Measurements from ENCODE around the gene CPZ. TPM values are rescaled to one million over a fixed set of nuclear protein-coding genes. Genes with fewer than 3 reads are reported as not detected.
"Not testable (repeated sequence)": the region's sequence is repeated elsewhere in the genome, so short reads cannot be mapped to it uniquely, and the experiment has no call there.

CPZ gene
- total RNA-seq, 2 donors from 2014 or later: not detected

GRCh38 chr4:8644966-8645752, 52.6 kb downstream of the CPZ start:
- H3K4me3 Mint-ChIP-seq: no peak overlapping the region
- DNase-seq (ENCODE audit: low spot score): peak; percentile 6
- peaks cover 0 to 6% of the 10 kb centered on the region in 2 donors for H3K27me3 Mint-ChIP-seq
- no peaks in the 10 kb centered on the region for H3K4me1 Mint-ChIP-seq (ENCODE audit: low read depth in 2 of 2)
- ATAC-seq: no peak
- no peaks in the 10 kb centered on the region for H3K36me3 Mint-ChIP-seq
- H3K9me3 Mint-ChIP-seq: no peaks in the 10 kb centered on the region
- H3K27ac Mint-ChIP-seq: no peak overlapping the region

DNA sequence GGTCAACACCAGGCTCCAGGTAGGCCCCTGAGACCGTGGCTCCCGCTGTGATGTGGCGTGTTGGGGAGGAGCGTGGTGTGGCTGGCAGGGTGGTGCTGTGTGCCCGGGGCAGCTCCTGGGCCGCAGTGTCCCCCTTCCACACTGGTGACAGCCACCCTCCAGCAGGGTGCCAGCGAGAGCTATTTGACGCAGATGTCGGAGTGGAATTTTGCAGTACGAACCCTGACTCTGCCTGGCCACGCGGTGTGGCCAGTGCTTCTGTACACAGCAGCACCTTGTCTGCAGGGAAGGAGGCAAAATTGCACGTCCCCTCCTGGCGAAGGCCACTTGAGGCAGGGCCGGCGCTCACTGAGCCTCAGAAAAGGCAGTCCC, 53.2 kb downstream of the CPZ start:
- ATAC-seq: no peak
- no peak for DNase-seq (ENCODE audit: low spot score)
- Mint-ChIP-seq H3K4me3 (no peak overlapping the region), H3K9me3 (no peaks in the 10 kb centered on the region), H3K4me1 (ENCODE audit: low read depth in 2 of 2) (no peaks in the 10 kb centered on the region), H3K36me3 (no peaks in the 10 kb centered on the region), H3K27ac (no peak overlapping the region), H3K27me3 (peaks cover 0 to 8% of the 10 kb centered on the region in 2 donors)

DNA sequence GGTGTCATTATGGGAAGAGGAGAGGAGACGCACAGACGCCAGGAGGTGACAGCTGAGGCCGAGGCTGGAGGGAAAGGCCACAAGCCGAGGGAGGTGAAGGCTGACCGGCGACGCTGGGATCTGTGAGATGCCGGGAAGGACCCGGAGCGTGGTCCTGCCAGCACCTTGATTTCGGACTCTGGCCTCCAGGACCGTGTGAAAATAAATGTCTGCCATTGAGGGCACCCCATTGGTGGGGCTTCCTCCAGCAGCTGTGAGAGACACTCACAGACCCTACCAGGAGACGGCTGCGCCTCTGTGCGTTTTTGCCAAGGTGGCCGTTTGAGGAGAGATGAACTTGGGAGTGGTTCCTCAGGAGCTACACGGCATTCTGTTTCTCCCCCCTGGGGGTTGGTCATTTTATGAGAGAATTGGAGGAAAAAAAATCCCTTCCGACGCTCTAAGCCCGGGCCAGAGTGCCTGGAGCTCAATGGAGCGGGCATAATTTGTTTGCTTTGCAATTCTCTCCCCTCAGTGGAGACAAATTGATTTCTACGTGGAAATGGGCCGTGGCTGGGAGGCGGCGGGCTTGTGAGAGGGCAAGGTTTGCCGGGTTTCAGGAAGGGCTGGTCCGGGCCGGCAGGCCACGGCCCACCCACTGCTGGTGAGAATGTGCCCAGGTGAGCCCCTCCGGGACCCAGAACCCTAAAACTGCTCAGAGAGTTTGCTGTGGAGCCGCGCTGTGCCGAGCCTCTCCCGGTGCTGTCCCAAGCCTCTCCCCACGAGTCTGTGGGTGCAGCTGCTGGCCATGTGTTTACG, 53.9 kb downstream of the CPZ start:
- ATAC-seq: no peak
- DNase-seq (ENCODE audit: low spot score): no peak
- Mint-ChIP-seq H3K4me3 (no peak overlapping the region), H3K27me3 (peaks cover 0 to 8% of the 10 kb centered on the region in 2 donors), H3K27ac (no peak overlapping the region), H3K9me3 (no peaks in the 10 kb centered on the region), H3K4me1 (ENCODE audit: low read depth in 2 of 2) (no peaks in the 10 kb centered on the region), H3K36me3 (no peaks in the 10 kb centered on the region)

- no peak for DNase-seq (ENCODE audit: low spot score)
- no peak overlapping the region for H3K27ac Mint-ChIP-seq
Measured at GRCh38 chr4:8647094-8647570, 54.6 kb downstream of the CPZ start.

DNA sequence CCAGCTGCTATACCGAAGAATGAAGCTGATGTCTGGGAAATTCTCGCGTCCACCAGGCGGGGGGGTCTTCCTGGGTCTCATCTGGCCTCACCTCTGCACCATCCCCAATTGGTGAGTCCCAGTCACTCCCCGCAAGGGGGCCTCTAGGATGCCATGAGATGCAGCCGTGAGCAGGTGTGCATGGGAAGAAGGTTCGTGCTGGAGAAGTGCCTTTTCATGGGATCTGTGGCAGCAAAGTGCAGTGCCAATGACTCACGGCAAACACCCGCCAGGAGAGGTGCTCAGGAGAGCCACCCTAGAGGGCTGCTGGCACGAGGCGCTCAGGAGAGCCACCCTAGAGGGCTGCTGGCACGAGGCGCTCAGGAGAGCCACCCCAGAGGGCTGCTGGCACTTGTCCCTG, 55.1 kb downstream of the CPZ start:
- ATAC-seq: no peak
- no peaks in the 10 kb centered on the region for H3K4me1 Mint-ChIP-seq (ENCODE audit: low read depth in 2 of 2)
- peaks cover 0 to 8% of the 10 kb centered on the region in 2 donors for H3K27me3 Mint-ChIP-seq
- H3K27ac Mint-ChIP-seq: no peak overlapping the region
- no peaks in the 10 kb centered on the region for H3K36me3 Mint-ChIP-seq
- DNase-seq (ENCODE audit: low spot score): no peak
- H3K9me3 Mint-ChIP-seq: no peaks in the 10 kb centered on the region
- H3K4me3 Mint-ChIP-seq: no peak overlapping the region

More at GRCh38 chr4:8647094-8647570, 54.6 kb downstream of the CPZ start:
- H3K27me3 Mint-ChIP-seq: peaks cover 0 to 8% of the 10 kb centered on the region in 2 donors
- H3K9me3 Mint-ChIP-seq: no peaks in the 10 kb centered on the region
- no peak overlapping the region for H3K4me3 Mint-ChIP-seq
- ATAC-seq: no peak
- H3K36me3 Mint-ChIP-seq: no peaks in the 10 kb centered on the region
- no peaks in the 10 kb centered on the region for H3K4me1 Mint-ChIP-seq (ENCODE audit: low read depth in 2 of 2)

DNA sequence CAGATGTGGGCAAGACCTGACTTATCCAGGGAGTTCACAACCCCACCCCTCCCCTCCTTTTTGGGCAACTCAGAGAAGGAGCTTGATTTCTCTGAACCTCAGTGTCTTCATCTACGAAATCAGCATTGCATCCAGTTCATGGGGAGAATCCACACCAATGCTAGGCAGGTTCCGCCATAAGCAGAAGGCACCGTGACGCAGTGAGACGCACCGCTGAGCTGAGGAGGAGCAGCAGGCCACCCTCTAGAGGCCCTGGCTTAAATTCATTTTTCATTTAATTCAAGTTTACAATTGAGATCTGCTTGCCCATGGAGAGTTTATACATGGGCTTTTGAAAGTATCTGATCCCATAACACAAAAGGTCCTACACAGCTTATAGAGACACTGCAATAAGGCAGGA, 55.7 kb downstream of the CPZ start:
- Mint-ChIP-seq H3K27ac (no peak overlapping the region), H3K36me3 (no peaks in the 10 kb centered on the region), H3K4me3 (no peak overlapping the region), H3K27me3 (peaks cover 0 to 8% of the 10 kb centered on the region in 2 donors), H3K9me3 (no peaks in the 10 kb centered on the region), H3K4me1 (ENCODE audit: low read depth in 2 of 2) (no peaks in the 10 kb centered on the region)
- ATAC-seq: no peak
- DNase-seq (ENCODE audit: low spot score): no peak

DNA sequence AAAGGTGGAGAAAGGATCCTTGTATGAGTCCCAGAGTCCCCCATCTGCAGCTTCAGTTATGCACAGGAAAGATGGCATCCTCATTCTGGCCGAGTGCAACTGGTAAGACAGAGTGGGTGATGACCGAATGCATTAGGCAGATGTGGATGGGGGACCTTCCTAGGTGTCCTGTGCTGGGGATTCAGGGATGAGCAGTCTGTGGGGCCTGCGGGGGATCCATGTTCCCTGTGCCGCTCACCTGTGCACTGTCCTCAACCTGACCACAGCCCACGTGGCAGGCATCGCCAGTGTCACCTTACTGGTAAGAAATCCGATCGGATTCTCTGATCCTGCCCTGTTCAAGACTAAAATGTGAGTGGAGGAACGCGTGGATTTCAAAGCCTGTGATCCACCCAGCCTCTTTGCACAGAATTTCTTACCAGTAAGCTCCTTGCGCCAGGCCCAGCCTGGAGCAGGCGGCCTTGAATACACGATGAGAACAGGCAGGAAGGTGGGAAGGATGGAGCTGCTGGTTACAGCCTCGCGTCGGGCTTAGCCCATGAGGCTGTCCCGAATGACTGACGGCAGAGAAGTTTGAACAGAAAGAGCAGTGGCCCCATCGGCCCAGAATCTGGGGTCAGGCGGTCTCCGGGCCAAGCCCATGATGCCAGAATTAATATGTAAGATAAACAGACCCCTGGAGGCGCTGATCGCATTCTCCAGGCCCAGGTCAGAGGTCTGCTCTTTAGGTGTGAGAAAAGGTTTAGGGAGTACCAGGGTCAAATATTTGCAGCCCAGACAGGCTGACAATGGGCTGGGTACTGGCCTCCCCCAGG, 56.5 kb downstream of the CPZ start:
- H3K27ac Mint-ChIP-seq: no peak overlapping the region
- no peaks in the 10 kb centered on the region for H3K9me3 Mint-ChIP-seq
- H3K36me3 Mint-ChIP-seq: no peaks in the 10 kb centered on the region
- H3K4me1 Mint-ChIP-seq (ENCODE audit: low read depth in 2 of 2): no peaks in the 10 kb centered on the region
- peaks cover 0 to 8% of the 10 kb centered on the region in 2 donors for H3K27me3 Mint-ChIP-seq
- ATAC-seq: no peak
- no peak overlapping the region for H3K4me3 Mint-ChIP-seq
- DNase-seq (ENCODE audit: low spot score): no peak

DNA sequence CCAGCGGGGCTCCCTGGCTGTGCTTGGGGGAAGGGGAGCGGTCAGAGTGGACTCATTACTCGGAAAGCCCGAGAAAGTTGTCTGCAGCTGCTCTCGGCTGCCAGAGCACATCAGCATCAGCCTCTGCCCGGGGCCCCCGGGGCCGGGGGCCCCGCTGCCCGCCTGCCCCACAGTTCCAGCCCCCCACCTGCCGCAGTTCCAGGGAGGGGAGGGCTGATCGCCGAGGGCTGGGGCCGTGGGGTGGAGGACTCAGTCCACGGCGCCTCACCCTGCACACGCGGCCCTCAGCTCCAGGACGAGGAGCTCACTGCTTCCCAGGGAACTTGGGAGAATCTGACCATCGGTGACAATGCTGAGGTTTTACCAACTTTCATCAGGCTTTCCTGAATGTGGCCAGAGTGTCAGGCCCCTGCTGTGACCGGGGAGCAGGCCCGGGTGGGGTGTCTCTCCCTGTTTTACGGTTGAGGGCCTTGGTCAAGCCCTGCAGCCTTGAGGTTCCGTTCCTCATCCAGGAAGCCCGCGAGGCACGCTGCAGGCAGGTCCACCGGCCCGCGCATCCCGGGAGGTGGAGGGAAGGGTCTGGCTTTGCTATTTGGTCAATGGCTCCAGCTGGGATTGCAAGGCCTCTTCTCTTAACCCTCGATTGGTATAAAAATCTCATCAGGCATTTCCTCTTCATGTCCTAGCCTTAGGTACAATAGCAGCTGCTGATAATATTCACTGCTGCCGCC, 57.2 kb downstream of the CPZ start:
- Mint-ChIP-seq H3K4me1 (ENCODE audit: low read depth in 2 of 2) (no peaks in the 10 kb centered on the region), H3K4me3 (no peak overlapping the region), H3K27ac (no peak overlapping the region), H3K9me3 (peaks cover 4% of the 10 kb centered on the region), H3K27me3 (peaks cover 4 to 10% of the 10 kb centered on the region in 2 donors), H3K36me3 (no peaks in the 10 kb centered on the region)
- DNase-seq (ENCODE audit: low spot score) (no peak), ATAC-seq (no peak)

- DNase-seq (ENCODE audit: low spot score): no peak
- H3K9me3 Mint-ChIP-seq: peaks cover 4% of the 10 kb centered on the region
- no peaks in the 10 kb centered on the region for H3K36me3 Mint-ChIP-seq
- ATAC-seq: no peak
- peaks cover 4 to 13% of the 10 kb centered on the region in 2 donors for H3K27me3 Mint-ChIP-seq
- no peak overlapping the region for H3K4me3 Mint-ChIP-seq
- H3K27ac Mint-ChIP-seq: no peak overlapping the region
- no peaks in the 10 kb centered on the region for H3K4me1 Mint-ChIP-seq (ENCODE audit: low read depth in 2 of 2)
Measured at GRCh38 chr4:8651661-8652180, 59.2 kb downstream of the CPZ start.

DNA sequence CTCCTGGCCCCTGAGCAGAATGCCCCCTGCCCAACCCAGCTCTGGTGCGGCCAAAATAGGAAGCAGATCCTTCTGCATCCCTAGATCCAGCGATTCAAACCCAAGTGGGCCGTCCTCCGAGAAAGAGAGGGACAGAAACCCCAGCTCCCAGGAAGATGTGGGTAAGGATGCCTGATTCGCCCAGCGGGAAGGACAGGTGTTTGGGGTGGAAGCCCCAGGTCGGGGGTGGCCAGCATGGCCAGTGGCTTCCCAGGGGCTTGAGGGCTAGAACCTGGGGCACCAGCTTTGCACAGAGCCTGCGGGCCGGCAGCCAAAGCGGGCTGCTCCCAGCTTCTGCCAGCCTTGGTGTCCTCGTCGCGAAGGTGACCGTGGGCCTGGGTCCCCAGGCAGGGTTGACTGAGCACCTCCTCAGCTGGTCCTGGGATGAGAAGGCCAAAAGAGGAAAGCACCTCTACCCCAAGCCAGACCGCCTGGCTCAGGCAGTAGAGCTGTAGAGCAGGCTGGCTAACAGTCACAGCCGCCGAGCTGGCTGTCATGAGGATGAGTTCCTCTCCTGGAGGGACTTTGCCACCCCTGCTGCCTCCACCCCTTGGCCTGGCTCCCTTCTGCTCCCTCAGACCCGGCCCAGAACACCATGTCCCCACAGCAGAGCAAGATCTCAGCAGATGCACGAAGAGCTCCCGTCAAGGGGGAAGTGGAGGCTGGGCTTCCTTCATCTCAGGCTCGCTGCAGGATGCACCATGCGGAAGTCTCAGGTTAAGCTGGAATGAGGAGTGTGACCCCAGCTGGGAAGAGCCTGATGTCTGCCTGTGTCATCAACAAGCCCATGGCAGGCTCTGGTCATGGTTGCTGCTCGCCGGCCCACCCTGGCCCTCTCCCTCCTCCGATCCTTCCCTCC, 59.9 kb downstream of the CPZ start:
- DNase-seq (ENCODE audit: low spot score) (no peak), ATAC-seq (no peak)
- H3K4me3 Mint-ChIP-seq: no peak overlapping the region
- H3K27ac Mint-ChIP-seq: no peak overlapping the region
- no peaks in the 10 kb centered on the region for H3K36me3 Mint-ChIP-seq
- peaks cover 4 to 13% of the 10 kb centered on the region in 2 donors for H3K27me3 Mint-ChIP-seq
- no peaks in the 10 kb centered on the region for H3K4me1 Mint-ChIP-seq (ENCODE audit: low read depth in 2 of 2)
- peaks cover 4% of the 10 kb centered on the region for H3K9me3 Mint-ChIP-seq

- Mint-ChIP-seq H3K27ac (no peak overlapping the region), H3K9me3 (peaks cover 4% of the 10 kb centered on the region), H3K27me3 (peaks cover 4 to 12% of the 10 kb centered on the region in 2 donors), H3K4me3 (no peak overlapping the region), H3K36me3 (no peaks in the 10 kb centered on the region), H3K4me1 (ENCODE audit: low read depth in 2 of 2) (no peaks in the 10 kb centered on the region)
- ATAC-seq: no peak
- DNase-seq (ENCODE audit: low spot score): no peak
Measured at GRCh38 chr4:8653326-8654000, 60.9 kb downstream of the CPZ start.

DNA sequence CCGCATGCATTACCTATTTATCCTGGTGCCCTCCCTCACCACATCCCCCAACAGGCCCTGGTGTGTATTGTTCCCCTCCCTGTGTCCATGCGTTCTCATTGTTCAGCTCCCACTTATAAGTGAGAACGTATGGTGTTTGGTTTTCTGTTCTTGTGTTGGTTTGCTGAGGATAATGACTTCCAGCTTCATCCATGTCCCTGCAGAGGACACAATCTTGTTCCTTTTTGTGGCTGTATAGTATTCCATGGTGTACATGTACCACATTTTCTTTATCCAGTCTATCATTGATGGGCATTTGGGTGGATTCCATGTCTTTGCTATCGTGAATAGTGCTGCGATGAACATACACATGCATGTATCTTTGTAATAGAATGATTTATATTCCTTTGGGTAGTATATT, 61.6 kb downstream of the CPZ start:
- DNase-seq (ENCODE audit: low spot score); ATAC-seq; H3K4me1 Mint-ChIP-seq (ENCODE audit: low read depth in 2 of 2); H3K36me3 Mint-ChIP-seq; H3K27ac Mint-ChIP-seq; H3K9me3 Mint-ChIP-seq; H3K4me3 Mint-ChIP-seq; H3K27me3 Mint-ChIP-seq: not testable (repeated sequence)

All from natural killer cell treated with Interleukin-12 subunit alpha and Interleukin-12 subunit beta and Interleukin-15 and Interleukin-18, amount 100 ng/mL, for 72 hours (primary cell).